H1 (cell line): ENCODE data around the gene PEX13. TPM values are rescaled to one million over a fixed set of nuclear protein-coding genes. Genes with fewer than 3 reads are reported as not detected.

Experiments
- CTCF ChIA-PET: fragments of 300-600 bp; sonication (Branson Sonifier 250); formaldehyde crosslinking; loops from one replicate; lab custom pipeline; 2021; ENCODE audit not compliant: partially characterized antibody; lab: Charles Lee
- POLR2A ChIA-PET: fragments of 300-600 bp; sonication (Branson Sonifier 250); formaldehyde crosslinking; loops from one replicate; lab custom pipeline; 2021; ENCODE audit warnings: inconsistent platforms; ENCODE audit not compliant: partially characterized antibody; lab: Charles Lee
- DNase-seq, 2 experiments: peaks; one replicate each; pipeline versions ENCODE4 v3.0.0 to v3.0.0-alpha.2; 2010 to 2022; ENCODE audit warnings: low spot score in 2 of 2, low read depth in 1 of 2, mixed read lengths in 1 of 2
- FAIRE-seq: peaks from 2 replicates; lab custom pipeline; 2011; peaks lifted over from hg19 to GRCh38; lab: Jason Lieb, UNC
- H2AFZ ChIP-seq: 2 replicates; pipeline ENCODE4 v1.8.1; 2012; ENCODE audit warnings: low read length, inconsistent platforms
- H2AK5ac ChIP-seq: 2 replicates; pipeline ENCODE4 v1.6.1; 2013; ENCODE audit warnings: low read depth, low read length
- H2BK120ac ChIP-seq: replicated peaks from 2 replicates; pipeline ENCODE3; 2013; ENCODE audit warnings: low read depth, low read length, inconsistent platforms
- H2BK12ac ChIP-seq: 2 replicates; pipeline ENCODE4 v1.6.1; 2013; ENCODE audit warnings: low read depth, low read length
- H2BK15ac ChIP-seq: 2 replicates; pipeline ENCODE4 v1.6.1; 2013; ENCODE audit warnings: low read length
- H2BK20ac ChIP-seq: 2 replicates; pipeline ENCODE4 v1.6.1; 2013; ENCODE audit warnings: low read length
- H2BK5ac ChIP-seq: 2 replicates; pipeline ENCODE4 v1.6.1; 2013; ENCODE audit warnings: low read depth, low read length
- H3K14ac ChIP-seq: 2 replicates; pipeline ENCODE4 v1.6.1; 2013; ENCODE audit warnings: inconsistent platforms; ENCODE audit not compliant: insufficient read length
- H3K18ac ChIP-seq: 2 replicates; pipeline ENCODE4 v1.6.1; 2013; ENCODE audit warnings: low read length; ENCODE audit errors: extremely low read depth
- H3K23ac ChIP-seq: 2 replicates; pipeline ENCODE4 v1.6.1; 2013; ENCODE audit warnings: inconsistent platforms; ENCODE audit not compliant: insufficient read length
- H3K23me2 ChIP-seq: 2 replicates; pipeline ENCODE4 v1.6.1; 2013; ENCODE audit warnings: low read depth, low read length
- H3K27ac ChIP-seq: 2 replicates; pipeline ENCODE4 v1.6.1; 2011; ENCODE audit warnings: low read depth, low read length, inconsistent platforms
- H3K27me3 ChIP-seq, 4 experiments: replicated peaks in 1 of 4; 1 replicate in 1 of 4; 2 replicates in 3 of 4; pipeline versions ENCODE4 v1.6.1 to v1.8.1; 2011 to 2013; ENCODE audit warnings: low read length in 3 of 4, mild to moderate bottlenecking in 3 of 4, inconsistent platforms in 2 of 4, mixed read lengths in 2 of 4, moderate library complexity in 1 of 4; ENCODE audit not compliant: control insufficient read depth in 3 of 4, insufficient read depth in 3 of 4; ENCODE audit errors: extremely low read depth in 1 of 4
- H3K36me3 ChIP-seq, 4 experiments: 2 replicates each; pipeline versions ENCODE4 v1.6.1 to v1.8.1; 2011 to 2013; ENCODE audit warnings: mild to moderate bottlenecking in 4 of 4, low read length in 3 of 4, moderate library complexity in 2 of 4, control low read depth in 1 of 4, inconsistent platforms in 1 of 4; ENCODE audit not compliant: insufficient read depth in 4 of 4, control insufficient read depth in 2 of 4
- H3K4ac ChIP-seq: replicated peaks from 2 replicates; pipeline ENCODE3; 2013; ENCODE audit warnings: low read length, low read depth, mixed read lengths, inconsistent platforms; ENCODE audit not compliant: insufficient read length
- H3K4me1 ChIP-seq, 4 experiments: replicated peaks in 1 of 4; 1 replicate in 1 of 4; 2 replicates in 3 of 4; pipeline versions ENCODE4 v1.6.1 to v1.8.1; 2011 to 2013; ENCODE audit warnings: low read length in 3 of 4, inconsistent platforms in 2 of 4, mixed read lengths in 1 of 4; ENCODE audit not compliant: insufficient read depth in 4 of 4, control insufficient read depth in 3 of 4
- H3K4me2 ChIP-seq, 2 experiments: 2 replicates each; pipeline versions ENCODE4 v1.6.1 to v1.8.1; 2011 to 2013; ENCODE audit warnings: low read depth in 2 of 2, low read length in 2 of 2, control low read depth in 1 of 2, inconsistent platforms in 1 of 2, mild to moderate bottlenecking in 1 of 2; ENCODE audit not compliant: insufficient read depth in 1 of 2
- H3K4me3 ChIP-seq, 4 experiments: fragments of 200-600, 300-600 bp in 1 of 4; sonication (generic), shearing (Covaris generic), sonication (Bioruptor Twin) in 1 of 4; 2 replicates each; pipeline versions ENCODE4 v1.5.1 to v1.8.1; 2011 to 2016; ENCODE audit warnings: low read length in 4 of 4, low read depth in 3 of 4, control low read depth in 2 of 4, inconsistent platforms in 2 of 4, mild to moderate bottlenecking in 2 of 4, mixed read lengths in 1 of 4, moderate library complexity in 1 of 4; ENCODE audit not compliant: insufficient read depth in 2 of 4; ENCODE audit errors: extremely low read depth in 1 of 4
- H3K56ac ChIP-seq: replicated peaks from 2 replicates; pipeline ENCODE3; 2013; ENCODE audit warnings: low read depth, mild to moderate bottlenecking, mixed read lengths, low read length, inconsistent platforms; ENCODE audit not compliant: insufficient read length
- H3K79me1 ChIP-seq: 2 replicates; pipeline ENCODE4 v1.6.1; 2013; ENCODE audit warnings: low read depth, low read length, control low read depth
- H3K79me2 ChIP-seq, 2 experiments: 2 replicates each; pipeline versions ENCODE4 v1.6.1 to v1.8.1; 2012 to 2013; ENCODE audit warnings: low read length in 2 of 2, mild to moderate bottlenecking in 2 of 2, inconsistent platforms in 1 of 2; ENCODE audit not compliant: insufficient read depth in 2 of 2, control insufficient read depth in 1 of 2
- H3K9ac ChIP-seq, 4 experiments: replicated peaks in 1 of 4; 1 replicate in 1 of 4; 2 replicates in 3 of 4; pipeline versions ENCODE4 v1.6.1 to v1.8.1; 2011 to 2013; ENCODE audit warnings: low read depth in 3 of 4, low read length in 3 of 4, control low read depth in 2 of 4, mild to moderate bottlenecking in 2 of 4, moderate library complexity in 2 of 4, inconsistent platforms in 1 of 4; ENCODE audit errors: extremely low read depth in 1 of 4
- H3K9me3 ChIP-seq, 2 experiments: 2 replicates each; pipeline versions ENCODE4 v1.6.1 to v1.8.1; 2012 to 2013; ENCODE audit warnings: mild to moderate bottlenecking in 2 of 2, moderate library complexity in 2 of 2, control low read depth in 1 of 2, inconsistent platforms in 1 of 2, low read depth in 1 of 2, low read length in 1 of 2, mixed read lengths in 1 of 2; ENCODE audit not compliant: insufficient read depth in 2 of 2
- H4K20me1 ChIP-seq, 2 experiments: replicated peaks in 1 of 2; 2 replicates each; pipeline versions ENCODE3 to v1.8.1; 2011 to 2013; ENCODE audit warnings: inconsistent platforms in 2 of 2, low read length in 2 of 2, mild to moderate bottlenecking in 1 of 2; ENCODE audit not compliant: insufficient read depth in 2 of 2, control insufficient read depth in 1 of 2
- H4K5ac ChIP-seq: 2 replicates; pipeline ENCODE4 v1.6.1; 2013; ENCODE audit warnings: low read length, low read depth, mixed read lengths, inconsistent platforms; ENCODE audit not compliant: insufficient read length
- H4K8ac ChIP-seq: 2 replicates; pipeline ENCODE4 v1.8.0; 2013; ENCODE audit warnings: mild to moderate bottlenecking, moderate library complexity, low read length, inconsistent platforms; ENCODE audit not compliant: insufficient read depth; ENCODE audit errors: extremely low read depth
- H4K91ac ChIP-seq: replicated peaks from 2 replicates; pipeline ENCODE3; 2013; ENCODE audit warnings: low read length, mixed read lengths, inconsistent platforms; ENCODE audit not compliant: insufficient read length
- CBX5 ChIP-seq: fragments of 300-800, 300-1000 bp; sonication (generic); IDR thresholded peaks from 2 replicates; pipeline ENCODE4 v1.7.1; 2016; ENCODE audit warnings: antibody characterized with exemption, low read length, low read depth
- EZH2 ChIP-seq: fragments of 200-600 bp; sonication (generic); IDR thresholded peaks from 2 replicates; pipeline ENCODE4 v1.7.1; 2012; ENCODE audit warnings: low read depth, mild to moderate bottlenecking, moderate library complexity, low read length, inconsistent platforms; ENCODE audit not compliant: severe bottlenecking
- KDM1A ChIP-seq: fragments of 200-600, 300-600 bp; sonication (generic); IDR thresholded peaks from 2 replicates; pipeline ENCODE4 v1.7.1; 2016; ENCODE audit warnings: mild to moderate bottlenecking, low read length, borderline replicate concordance
- SP2 ChIP-seq: IDR thresholded peaks from 2 replicates; pipeline ENCODE4 v1.6.1; 2012; ENCODE audit warnings: mild to moderate bottlenecking, low read length, inconsistent platforms
- SRF ChIP-seq: IDR thresholded peaks from 2 replicates; pipeline ENCODE4 v1.6.1; 2011; ENCODE audit warnings: mild to moderate bottlenecking, low read depth, low read length, moderate library complexity
- WGBS, 2 experiments: shearing (Covaris generic) in 1 of 2; methylation state at CpG; one replicate each; pipeline versions ENCODE4 v1.1.6 to v1.1.7; 2013 to 2015; ENCODE audit warnings: low lambda C conversion rate in 2 of 2, mixed read lengths in 2 of 2, inconsistent platforms in 1 of 2, low coverage in 1 of 2, missing lambda C conversion rate in 1 of 2; ENCODE audit not compliant: insufficient replicate concordance in 2 of 2, insufficient coverage in 1 of 2, insufficient read length in 1 of 2; ENCODE audit errors: extremely low coverage in 1 of 2, missing lambda C conversion rate in 1 of 2; 5-methylcytosine and 5-hydroxymethylcytosine counted together
- polyA plus RNA-seq, 7 experiments: library from polyadenylated mRNA; depleted of rRNA in 3 of 7; stranded (reverse) in 5 of 7; unstranded in 2 of 7; fragments of >200 nt in 5 of 7; fragments of 200-250 nt in 2 of 7; gene quantifications; 1 replicate in 5 of 7; 2 replicates in 1 of 7; 4 replicates in 1 of 7; pipeline versions ENCODE4 v1.2.1 to v1.2.3, GENCODE V29; 2011 to 2013; ENCODE audit warnings: missing spikeins in 2 of 7, mixed read lengths in 2 of 7
- total RNA-seq: library from RNA; stranded (reverse); fragmentation: NEBNext Ultra II Directional; extraction: Animal tissue kit (Norgen Biotek cat#: 25700); gene quantifications from 2 replicates; pipeline ENCODE4 v1.2.1, GENCODE V29; 2021
- TF ChIP-seq, protein P1 (sequence below): IDR thresholded peaks from 2 replicates; pipeline ENCODE4 v1.6.1; 2012; ENCODE audit warnings: inconsistent platforms

Gene PEX13
- total and polyA plus RNA-seq, 2 of the 8 experiments (the other 6 are each of a cell fraction or from before 2014, with no cell fraction given) = 16.8 to 22.3 TPM

DNA sequence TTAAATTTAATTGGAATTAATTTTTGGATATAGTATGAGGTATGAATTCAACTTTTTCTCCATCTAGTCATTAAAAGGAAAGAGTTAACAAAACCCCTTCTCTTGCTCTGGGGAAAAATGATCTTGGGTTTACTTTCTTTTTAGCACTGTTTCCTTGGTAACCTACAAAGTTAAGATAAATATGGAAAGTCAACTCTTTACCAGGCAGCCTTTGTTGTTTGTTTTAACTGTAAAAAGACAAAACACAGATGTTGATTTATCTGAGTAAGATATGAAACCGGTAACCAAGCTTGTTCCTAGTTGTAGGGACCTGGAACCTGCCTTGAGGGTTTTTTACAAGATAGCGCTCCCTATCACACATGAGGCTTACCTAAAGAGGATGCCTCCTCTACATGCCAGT is 38.0 kb downstream of the PEX13 start:
- no peak overlapping the region for H3K56ac ChIP-seq
- no peak overlapping the region for H3K4me2 ChIP-seq
- no peaks in the 10 kb centered on the region for H3K79me2 ChIP-seq
- H2BK15ac ChIP-seq = no peak overlapping the region
- H3K9ac ChIP-seq = no peak overlapping the region
- H3K4ac ChIP-seq = no peak overlapping the region
- H2AFZ ChIP-seq = no peak overlapping the region
- no peak overlapping the region for H4K8ac ChIP-seq
- no peak overlapping the region for H2BK12ac ChIP-seq
- WGBS, 2 experiments = 83% methylated on average over 2 of the region's 2 CpGs; no CpG with 5 or more reads in 1 of the 2 experiments
- no peak overlapping the region for H4K5ac ChIP-seq
- no peak overlapping the region for H3K23ac ChIP-seq
- no peak overlapping the region for H2BK120ac ChIP-seq
- H3K4me3 ChIP-seq = no peak overlapping the region
- no peak overlapping the region for H3K18ac ChIP-seq
- H4K91ac ChIP-seq = no peak overlapping the region
- H4K20me1 ChIP-seq = no peaks in the 10 kb centered on the region
- H3K23me2 ChIP-seq = no peaks in the 10 kb centered on the region
- no peaks in the 10 kb centered on the region for H3K79me1 ChIP-seq
- no peak overlapping the region for H3K27ac ChIP-seq
- H3K14ac ChIP-seq = no peak overlapping the region
- H3K27me3 ChIP-seq = no peaks in the 10 kb centered on the region
- H3K36me3 ChIP-seq = peaks cover 0 to 4% (median 1%) of the 10 kb centered on the region in 4 experiments; a peak in 2 of 8 replicates
- TF ChIP-seq KDM1A = no peak
- no peak for TF ChIP-seq SP2
- TF ChIP-seq EZH2 = no peak
- no peak for TF ChIP-seq SRF
- TF ChIP-seq, protein P1, sequence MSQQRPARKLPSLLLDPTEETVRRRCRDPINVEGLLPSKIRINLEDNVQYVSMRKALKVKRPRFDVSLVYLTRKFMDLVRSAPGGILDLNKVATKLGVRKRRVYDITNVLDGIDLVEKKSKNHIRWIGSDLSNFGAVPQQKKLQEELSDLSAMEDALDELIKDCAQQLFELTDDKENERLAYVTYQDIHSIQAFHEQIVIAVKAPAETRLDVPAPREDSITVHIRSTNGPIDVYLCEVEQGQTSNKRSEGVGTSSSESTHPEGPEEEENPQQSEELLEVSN = no peak
- TF ChIP-seq CBX5 = no peak
- TF ChIP-seq, all 59 proteins: peak for 0
- ChIA-PET CTCF (no interaction called here), POLR2A (no interaction called here)
- Histone ChIP-seq H2BK5ac (no peak overlapping the region), H2AK5ac (no peak overlapping the region), H2BK20ac (no peak overlapping the region), H3K4me1 (no peaks in the 10 kb centered on the region), H3K9me3 (no peaks in the 10 kb centered on the region)
- FAIRE-seq = no peak
- DNase-seq = no peak
